ENCODE data around the gene USP38.

- no peak for TF ChIP-seq EZH2 (IDR thresholded peaks at IDR 0.05)
- no peak for TF ChIP-seq CTCF (IDR thresholded peaks at IDR 0.05)
- no peak for TF ChIP-seq EZH2phosphoT487 (IDR thresholded peaks at IDR 0.05)
Observed at GRCh38 chr4:143140696-143141095, 44.0 kb upstream of the USP38 start.
